CD14-positive monocyte (primary cell): ENCODE measurements around the gene H6PD. TPM values are rescaled to one million over a fixed set of nuclear protein-coding genes. Genes with fewer than 3 reads are reported as not detected.

ENCODE experiments used
- DNase-seq, 3 donors: peaks; one replicate each; pipeline ENCODE4 v3.0.0-alpha.2; 2011 to 2022
- H2AFZ ChIP-seq: 2 replicates; pipeline ENCODE4 v1.6.0; 2012; ENCODE audit warnings: mild to moderate bottlenecking, low read depth, low read length, inconsistent platforms; ENCODE audit not compliant: insufficient read depth, poor library complexity, severe bottlenecking
- H3K27ac ChIP-seq, 2 donors: 1 replicate in 1 of 2; 2 replicates in 1 of 2; pipeline ENCODE4 v1.5.1; 2012 to 2013; ENCODE audit warnings: low read length in 2 of 2, control low read depth in 1 of 2, inconsistent platforms in 1 of 2, low read depth in 1 of 2, mild to moderate bottlenecking in 1 of 2
- H3K27me3 ChIP-seq, 2 donors: one replicate each; pipeline versions ENCODE4 v1.6.0 to v1.6.1; 2011 to 2013; ENCODE audit warnings: low read length in 2 of 2; ENCODE audit not compliant: control insufficient read depth in 2 of 2, insufficient read depth in 2 of 2
- H3K36me3 ChIP-seq, 2 donors: replicated peaks in 1 of 2; 1 replicate in 1 of 2; 2 replicates in 1 of 2; pipeline versions ENCODE4 v1.5.1 to v1.6.1; 2012 to 2013; ENCODE audit warnings: low read length in 2 of 2, control low read depth in 1 of 2, inconsistent platforms in 1 of 2, mild to moderate bottlenecking in 1 of 2; ENCODE audit not compliant: insufficient read depth in 2 of 2, control insufficient read depth in 1 of 2
- H3K4me1 ChIP-seq, 2 donors: 1 replicate in 1 of 2; 2 replicates in 1 of 2; pipeline versions ENCODE4 v1.5.1 to v1.6.1; 2012 to 2013; ENCODE audit warnings: low read length in 2 of 2, control low read depth in 1 of 2, inconsistent platforms in 1 of 2, mild to moderate bottlenecking in 1 of 2, moderate library complexity in 1 of 2; ENCODE audit not compliant: insufficient read depth in 2 of 2, control insufficient read depth in 1 of 2
- H3K4me2 ChIP-seq: replicated peaks from 2 replicates; pipeline ENCODE3; 2012; ENCODE audit warnings: low read length, moderate library complexity, mild to moderate bottlenecking; ENCODE audit not compliant: poor library complexity, severe bottlenecking; ENCODE audit errors: extremely low read depth
- H3K4me3 ChIP-seq, 3 experiments: fragments of 200-600 bp in 1 of 3; sonication (generic) in 1 of 3; replicated peaks in 1 of 3; 1 replicate in 2 of 3; 2 replicates in 1 of 3; pipeline ENCODE4 v1.5.1; 2011 to 2013; ENCODE audit warnings: low read length in 3 of 3, mild to moderate bottlenecking in 3 of 3, control low read depth in 2 of 3, low read depth in 2 of 3, inconsistent platforms in 1 of 3, moderate library complexity in 1 of 3
- H3K79me2 ChIP-seq: 2 replicates; pipeline ENCODE4 v1.6.0; 2012; ENCODE audit warnings: mild to moderate bottlenecking, control low read depth, inconsistent platforms, low read length, moderate library complexity; ENCODE audit not compliant: insufficient read depth
- H3K9ac ChIP-seq: 2 replicates; pipeline ENCODE4 v1.6.0; 2017; ENCODE audit warnings: low read length, mild to moderate bottlenecking; ENCODE audit not compliant: insufficient read depth, poor library complexity, severe bottlenecking
- H3K9me3 ChIP-seq, 2 donors: replicated peaks in 1 of 2; 1 replicate in 1 of 2; 2 replicates in 1 of 2; pipeline versions ENCODE4 v1.5.1 to v1.6.1; 2012 to 2013; ENCODE audit warnings: low read length in 2 of 2, control low read depth in 1 of 2; ENCODE audit not compliant: control insufficient read depth in 1 of 2, insufficient read depth in 1 of 2
- H4K20me1 ChIP-seq: 2 replicates; pipeline ENCODE4 v1.6.0; 2012; ENCODE audit warnings: mild to moderate bottlenecking, low read length, control low read depth, moderate library complexity; ENCODE audit not compliant: insufficient read depth
- H3K27ac Mint-ChIP-seq, 7 donors: one replicate each; pipeline ENCODE4 v1.8.0; 2020; ENCODE audit warnings: mild to moderate bottlenecking in 7 of 7, mixed read lengths in 7 of 7, moderate library complexity in 6 of 7, inconsistent platforms in 2 of 7
- H3K27me3 Mint-ChIP-seq, 3 donors: one replicate each; pipeline ENCODE4 v1.8.0; 2021 to 2022; ENCODE audit warnings: low read depth in 3 of 3, mild to moderate bottlenecking in 3 of 3, mixed read lengths in 3 of 3, moderate library complexity in 3 of 3, inconsistent platforms in 1 of 3
- H3K36me3 Mint-ChIP-seq, 2 donors: one replicate each; pipeline ENCODE4 v1.8.0; 2020; ENCODE audit warnings: mixed read lengths in 2 of 2, inconsistent platforms in 1 of 2, mild to moderate bottlenecking in 1 of 2
- H3K4me1 Mint-ChIP-seq: one replicate; pipeline ENCODE4 v1.8.0; 2020; ENCODE audit warnings: mild to moderate bottlenecking, mixed read lengths
- H3K4me3 Mint-ChIP-seq, 2 donors: one replicate each; pipeline ENCODE4 v1.8.0; 2020; ENCODE audit warnings: mild to moderate bottlenecking in 2 of 2, mixed read lengths in 2 of 2, moderate library complexity in 1 of 2
- H3K9me3 Mint-ChIP-seq, 7 donors: one replicate each; pipeline ENCODE4 v1.8.0; 2020 to 2022; ENCODE audit warnings: mixed read lengths in 7 of 7, mild to moderate bottlenecking in 6 of 7, moderate library complexity in 6 of 7, inconsistent platforms in 2 of 7
- CTCF ChIP-seq: fragments of 200-600 bp; IDR thresholded peaks from one replicate; pipeline ENCODE4 v1.8.0; 2022; ENCODE audit warnings: antibody characterized with exemption, mild to moderate bottlenecking
- WGBS: methylation state at CpG from one replicate; pipeline ENCODE4 v1.1.5; 2013; ENCODE audit warnings: missing lambda C conversion rate; ENCODE audit not compliant: insufficient coverage; 5-methylcytosine and 5-hydroxymethylcytosine counted together
- intact Hi-C, 2 donors: fragments of 100-400 bp; cut with micrococcal nuclease; formaldehyde crosslinking; loops; one replicate each; pipeline versions ENCODE4 v1.15.0 to v1.15.1; 2023
- polyA plus RNA-seq, 3 donors: library from polyadenylated mRNA; depleted of rRNA in 1 of 3; unstranded in 2 of 3; stranded (reverse) in 1 of 3; fragments of 300-500 nt in 2 of 3; fragments of >200 nt in 1 of 3; fragmentation: Illumina TruSeq in 2 of 3; gene quantifications; 1 replicate in 2 of 3; 2 replicates in 1 of 3; pipeline ENCODE4 v1.2.3, GENCODE V29; 2012 to 2021

H6PD gene
- polyA plus RNA-seq, 3 donors = 8.6 to 15.9 (median 11.4) TPM

DNA sequence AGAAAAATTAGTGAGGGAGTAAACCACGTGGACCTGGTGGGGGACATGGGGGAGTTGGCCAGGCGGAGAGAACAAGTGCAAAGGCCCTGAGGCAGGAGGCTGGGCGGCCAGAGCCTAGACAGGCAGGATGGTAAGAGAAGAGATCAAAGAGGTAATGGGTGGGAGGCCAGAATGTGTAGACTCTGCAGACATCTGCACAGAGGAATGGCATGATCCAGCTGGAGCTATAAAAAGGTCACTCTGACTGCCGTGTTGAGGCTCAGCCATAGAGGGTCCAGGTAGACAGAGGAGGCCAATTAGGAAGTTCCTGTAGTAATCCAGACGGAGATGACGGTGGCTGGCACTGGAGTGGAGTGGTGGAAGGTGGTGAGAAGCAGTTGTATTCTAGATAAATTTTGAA is 3.6 kb downstream of the H6PD start:
- H3K27me3 Mint-ChIP-seq = peaks cover 4 to 26% (median 16%) of the 10 kb centered on the region in 3 donors
- DNase-seq = no peak
- peaks cover 29 to 31% of the 10 kb centered on the region in 2 donors for H3K36me3 Mint-ChIP-seq
- peaks cover 0 to 3% of the 10 kb centered on the region in 2 donors for H3K27me3 ChIP-seq
- H4K20me1 ChIP-seq = peaks cover 57% of the 10 kb centered on the region
- H2AFZ ChIP-seq = no peak overlapping the region
- peak overlapping the region in 6 of 7 donors; percentile 9 to 81 (median 65) for H3K27ac Mint-ChIP-seq
- H3K9me3 ChIP-seq = no peaks in the 10 kb centered on the region
- H3K4me1 Mint-ChIP-seq = peaks cover 82% of the 10 kb centered on the region
- H3K9ac ChIP-seq = no peak overlapping the region
- peaks cover 0 to 2% (median 0%) of the 10 kb centered on the region in 7 donors for H3K9me3 Mint-ChIP-seq
- H3K27ac ChIP-seq = no peak overlapping the region
- peaks cover 86 to 90% of the 10 kb centered on the region in 2 donors for H3K4me1 ChIP-seq
- peak overlapping the region; percentile 25 for H3K4me2 ChIP-seq
- TF ChIP-seq CTCF = no peak
- H3K4me3 ChIP-seq = no peak overlapping the region
- H3K4me3 Mint-ChIP-seq = peak overlapping the region; percentile 28 to 58
- 56% methylated on average over 6 of the region's 6 CpGs for WGBS
- no peaks in the 10 kb centered on the region for H3K36me3 ChIP-seq
- intact Hi-C loops = loop anchor here in 1 of 2 donors (5.0 kb wide), 1 partner anchor 111 kb away; the partner anchor contains the start of gene GPR157
- peaks cover 20% of the 10 kb centered on the region for H3K79me2 ChIP-seq

DNA sequence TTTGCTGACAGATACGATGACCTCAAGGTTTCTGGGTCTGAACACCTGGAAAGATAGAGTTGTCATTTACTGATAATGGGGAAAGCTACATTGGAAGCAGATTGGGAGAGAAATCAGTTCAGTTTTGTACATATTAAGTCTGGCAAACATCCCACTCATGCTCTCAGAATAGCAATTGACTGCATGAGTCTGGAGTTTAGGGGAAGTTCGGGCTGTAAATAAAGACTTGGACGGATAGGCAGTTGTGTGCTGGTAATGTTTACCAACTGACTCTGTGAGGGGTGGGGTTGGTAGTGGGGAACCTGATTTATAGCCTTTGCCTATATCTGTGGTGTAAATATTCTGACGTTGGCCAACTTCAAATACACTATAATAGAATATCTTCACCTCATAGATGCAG is 4.0 kb downstream of the H6PD start:
- peak overlapping the region; percentile 25 for H3K4me2 ChIP-seq
- no peaks in the 10 kb centered on the region for H3K9me3 ChIP-seq
- H3K27me3 ChIP-seq = peaks cover 0 to 3% of the 10 kb centered on the region in 2 donors
- no peak overlapping the region for H3K9ac ChIP-seq
- intact Hi-C loops = loop anchor here in 1 of 2 donors (5.0 kb wide), 1 partner anchor 111 kb away; the partner anchor contains the start of gene GPR157
- Mint-ChIP-seq H3K27me3 (peaks cover 4 to 28% (median 15%) of the 10 kb centered on the region in 3 donors), H3K27ac (peak overlapping the region in 5 of 7 donors; percentile 17 to 81 (median 56)), H3K36me3 (peaks cover 30 to 31% of the 10 kb centered on the region in 2 donors), H3K4me3 (peak overlapping the region in 1 of 2 donors; percentile 58), H3K9me3 (peaks cover 0 to 2% (median 0%) of the 10 kb centered on the region in 7 donors), H3K4me1 (peaks cover 82% of the 10 kb centered on the region)
- 13% methylated on average over 1 of the region's 4 CpGs for WGBS
- no peak for TF ChIP-seq CTCF
- peaks cover 23% of the 10 kb centered on the region for H3K79me2 ChIP-seq
- no peak overlapping the region for H2AFZ ChIP-seq
- no peak overlapping the region for H3K27ac ChIP-seq
- H3K36me3 ChIP-seq = no peaks in the 10 kb centered on the region
- peaks cover 86 to 90% of the 10 kb centered on the region in 2 donors for H3K4me1 ChIP-seq
- DNase-seq = peak in 2 of 3 donors; percentile 33 to 43
- H3K4me3 ChIP-seq = peak overlapping the region in 1 of 3 experiments; percentile 25
- peaks cover 61% of the 10 kb centered on the region for H4K20me1 ChIP-seq
